Head of caudate nucleus (tissue), 42 donors: ENCODE results near the gene CUX1.

Source experiments
- DNase-seq, 42 donors: peaks; one replicate each; pipeline versions ENCODE4 v3.0.0 to v3.0.0-alpha.2; 2020 to 2021; ENCODE audit warnings: mixed read lengths in 7 of 42
- intact Hi-C: fragments of 100-400 bp; cut with DNase I; formaldehyde crosslinking; loops from one replicate; pipeline ENCODE4 v1.15.0; 2022

CUX1 gene

GRCh38 chr7:102281785-102282184 is 464.4 kb downstream of the CUX1 start:
- DNase-seq, result no peak
- intact Hi-C loops, result loop anchor here (5.0 kb wide), 1 partner anchor 111 kb away; no protein-coding TSS in a partner anchor

GRCh38 chr7:102282465-102283362 is 465.3 kb downstream of the CUX1 start:
- no peak for DNase-seq
- intact Hi-C loops, result loop anchor here (5.0 kb wide), 1 partner anchor 110 kb away; no protein-coding TSS in a partner anchor

- no peak for DNase-seq
- intact Hi-C loops, result loop anchor here (5.0 kb wide), 1 partner anchor 109 kb away; no protein-coding TSS in a partner anchor
These were observed 466.2 kb downstream of the CUX1 start for GRCh38 chr7:102283477-102284189.

GRCh38 chr7:102284399-102284798 is 467.0 kb downstream of the CUX1 start:
- DNase-seq, result no peak
- intact Hi-C loops, result loop anchor here (5.0 kb wide), 1 partner anchor 108 kb away; no protein-coding TSS in a partner anchor

GRCh38 chr7:102284891-102285539 is 467.6 kb downstream of the CUX1 start:
- intact Hi-C loops, result loop anchor here (5.0 kb wide), 1 partner anchor 107 kb away; no protein-coding TSS in a partner anchor
- peak in 34 of 42 donors; percentile 21 to 66 (median 43) for DNase-seq

GRCh38 chr7:102285540-102286236 is 468.3 kb downstream of the CUX1 start:
- DNase-seq, result no peak
- intact Hi-C loops, result no loop called here

GRCh38 chr7:102286237-102287110 is 469.0 kb downstream of the CUX1 start, which contains the start of gene SH2B2:
TSS of gene SH2B2 (plus strand) at chr7:102286868. CDS start at chr7:102300551, 13,683 bp downstream.
- intact Hi-C loops, result no loop called here
- peak in 39 of 42 donors; percentile 24 to 73 (median 50) for DNase-seq

GRCh38 chr7:102287111-102287980 is 469.9 kb downstream of the CUX1 start:
- intact Hi-C loops, result no loop called here
- peak in 35 of 42 donors; percentile 28 to 71 (median 43) for DNase-seq

GRCh38 chr7:102287981-102288278 is 470.5 kb downstream of the CUX1 start:
- peak in 1 of 42 donors; percentile 29 for DNase-seq
- intact Hi-C loops, result no loop called here

- intact Hi-C loops, result no loop called here
- DNase-seq, result peak in 2 of 42 donors; percentile 20 to 29
These were observed 471.0 kb downstream of the CUX1 start for GRCh38 chr7:102288285-102288930.

- no peak for DNase-seq
- intact Hi-C loops, result no loop called here
These were observed 471.6 kb downstream of the CUX1 start for GRCh38 chr7:102289057-102289456.

GRCh38 chr7:102291056-102291915 is 473.9 kb downstream of the CUX1 start:
- intact Hi-C loops, result no loop called here
- no peak for DNase-seq

- DNase-seq, result no peak
- intact Hi-C loops, result no loop called here
These were observed 474.5 kb downstream of the CUX1 start for GRCh38 chr7:102291916-102292267.

GRCh38 chr7:102292813-102293798 is 475.7 kb downstream of the CUX1 start:
- intact Hi-C loops, result no loop called here
- DNase-seq, result no peak
